GM21723 (cell line): Measurements from ENCODE around the gene CTNS.
A peak's percentile ranks its signal among the peaks of the same experiment; 100 is the strongest.

Source experiments
- ATAC-seq: cut with Tn5 transposase; IDR thresholded peaks from one replicate; pipeline ENCODE4 v1.9.1; 2021; ENCODE audit warnings: mild to moderate bottlenecking, moderate library complexity; ENCODE audit not compliant: unreplicated experiment

Gene CTNS

GRCh38 chr17:3622977-3623594 is 13.5 kb upstream of the CTNS start:
- ATAC-seq = no peak

GRCh38 chr17:3626831-3627768 is 9.5 kb upstream of the CTNS start:
- no peak for ATAC-seq

DNA sequence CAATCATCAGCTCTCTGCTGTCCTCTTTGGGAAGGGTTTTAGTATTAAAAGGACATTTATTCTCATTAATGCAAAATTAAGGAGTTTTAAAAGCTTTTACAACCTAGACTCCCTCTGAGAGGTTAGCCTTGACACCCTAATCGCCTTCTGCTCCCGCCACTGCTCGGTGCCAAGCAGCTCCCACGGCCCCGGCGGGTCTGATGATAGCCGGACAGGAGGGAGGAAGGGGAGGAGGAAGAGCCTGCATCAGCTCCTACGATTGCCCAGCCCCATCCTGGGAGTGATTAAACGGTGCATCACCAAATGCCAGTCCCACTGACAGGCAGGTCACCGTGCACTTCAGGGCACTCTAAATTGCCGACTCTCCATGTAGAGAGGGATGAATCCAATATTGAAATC is 8.8 kb upstream of the CTNS start:
- ATAC-seq = no peak

DNA sequence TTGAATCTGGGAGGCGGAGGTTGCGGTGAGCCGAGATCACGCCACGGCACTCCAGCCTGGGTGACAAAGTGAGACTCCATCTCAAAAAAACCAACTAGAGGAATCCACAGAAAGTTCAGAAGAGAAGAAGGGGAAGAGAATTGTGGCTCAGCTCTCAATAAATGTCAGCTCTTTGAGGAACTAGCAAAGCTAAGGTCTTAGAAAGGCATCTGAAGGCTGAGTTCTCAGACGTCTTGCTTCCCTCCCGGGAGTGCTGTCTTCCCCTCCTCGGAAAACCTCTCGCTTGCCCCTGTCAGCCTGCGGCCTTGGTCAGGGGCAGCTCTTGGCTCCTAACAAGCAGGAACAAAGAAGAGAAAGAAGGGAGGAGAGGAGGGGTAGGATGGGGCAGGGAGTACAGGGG is 5.8 kb upstream of the CTNS start:
- ATAC-seq = no peak

GRCh38 chr17:3632287-3632686 is 4.3 kb upstream of the CTNS start:
- no peak for ATAC-seq

- ATAC-seq = no peak
These were observed 946 bp upstream of the CTNS start for GRCh38 chr17:3635474-3636153.

DNA sequence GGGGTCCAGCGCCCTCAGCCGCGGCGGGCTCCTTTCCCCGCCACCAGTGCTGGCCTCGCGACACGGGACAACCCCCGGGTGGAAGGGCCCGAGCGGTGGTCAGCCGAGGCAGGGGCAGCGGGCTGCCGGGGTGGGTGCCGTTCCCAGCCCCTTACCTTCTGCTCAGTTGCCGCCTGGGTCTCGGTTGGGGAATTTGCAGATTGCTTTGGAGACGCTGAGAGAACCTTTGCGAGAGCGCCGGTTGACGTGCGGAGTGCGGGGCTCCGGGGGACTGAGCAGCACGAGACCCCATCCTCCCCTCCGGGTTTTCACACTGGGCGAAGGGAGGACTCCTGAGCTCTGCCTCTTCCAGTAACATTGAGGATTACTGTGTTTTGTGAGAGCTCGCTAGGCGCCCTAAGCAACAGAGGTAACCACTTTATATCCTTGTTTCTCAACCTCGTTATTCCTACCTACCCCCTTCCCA is 381 bp downstream of the CTNS start:
- ATAC-seq = peak; percentile 12

- ATAC-seq = no peak
These were observed 3.5 kb downstream of the CTNS start for GRCh38 chr17:3639981-3640596.

DNA sequence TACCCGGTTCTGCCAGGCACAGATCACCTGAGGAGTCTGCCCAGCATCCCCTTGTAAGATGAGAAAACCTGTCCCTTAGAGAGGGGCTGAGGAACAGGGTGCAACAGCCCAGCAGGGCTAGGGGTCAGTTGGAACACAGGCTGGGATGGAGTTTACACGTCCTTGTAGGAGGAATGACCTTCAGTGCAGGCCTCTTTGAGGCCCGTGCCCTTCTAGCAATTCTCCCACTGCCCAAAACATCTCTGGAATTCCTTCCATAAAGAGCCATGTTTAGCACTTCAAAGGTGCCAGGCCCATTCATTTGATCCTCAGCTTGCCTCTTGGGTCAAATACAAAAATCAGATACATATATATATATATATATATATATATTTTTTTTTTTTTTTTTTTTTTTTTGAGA is 4.5 kb downstream of the CTNS start:
- ATAC-seq = no peak

DNA sequence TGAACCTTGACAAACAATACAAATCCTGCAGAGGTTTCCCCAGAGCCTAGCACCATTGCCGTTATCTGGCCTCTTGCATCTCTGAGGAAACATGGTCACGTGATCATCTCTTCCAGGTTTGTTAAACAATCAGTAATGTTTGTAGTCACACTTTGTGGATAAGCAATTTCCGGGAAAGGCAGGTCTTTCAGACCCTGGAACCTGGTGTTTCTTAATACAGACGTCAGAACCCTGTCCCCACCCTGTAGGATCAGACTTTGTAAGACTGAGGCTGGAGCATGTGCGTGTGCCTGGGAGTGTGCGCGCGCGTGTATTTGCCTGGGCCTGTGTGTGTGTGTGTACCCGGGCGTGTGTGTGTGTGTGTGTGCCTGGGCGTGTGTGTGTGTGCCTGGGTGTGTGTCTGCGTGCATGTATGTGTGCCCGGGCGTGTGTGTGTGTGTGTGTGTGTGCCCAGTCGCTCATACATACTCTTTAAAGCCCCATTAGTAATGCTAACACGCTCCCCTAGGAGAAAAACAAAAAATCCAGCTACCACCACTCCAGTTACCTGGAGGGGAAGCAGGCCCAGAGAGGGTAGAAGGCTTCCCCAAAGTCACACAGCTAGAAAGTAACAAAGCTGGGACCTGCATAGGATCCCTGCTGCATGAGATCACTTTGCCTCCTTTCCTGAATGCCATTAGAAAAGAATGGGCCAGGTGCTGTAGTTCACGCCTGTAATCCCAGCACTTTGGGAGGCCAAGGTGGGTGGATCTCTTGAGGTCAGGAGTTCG is 5.3 kb downstream of the CTNS start:
- ATAC-seq = no peak

- no peak for ATAC-seq
These were observed 7.4 kb downstream of the CTNS start for GRCh38 chr17:3643889-3644349.

GRCh38 chr17:3645310-3645709 is 8.8 kb downstream of the CTNS start:
- no peak for ATAC-seq

DNA sequence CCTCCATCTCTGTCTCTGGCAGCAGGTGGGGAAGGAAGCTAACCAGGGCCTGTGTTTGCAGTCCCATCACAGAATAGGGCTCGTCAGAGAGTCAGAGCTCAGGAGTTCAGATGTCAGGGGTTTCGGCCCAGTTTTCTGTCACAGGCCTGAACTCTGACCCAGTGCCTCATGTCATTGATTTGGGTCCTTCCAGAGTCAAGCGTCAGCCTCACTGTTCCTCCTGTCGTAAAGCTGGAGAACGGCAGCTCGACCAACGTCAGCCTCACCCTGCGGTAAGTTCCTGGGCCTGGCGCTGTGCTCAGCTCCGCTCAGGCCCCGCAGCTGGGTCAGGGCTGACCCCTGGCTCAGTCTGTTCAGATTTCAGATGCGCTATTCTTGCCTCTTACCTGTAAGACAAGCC is 10.7 kb downstream of the CTNS start:
- ATAC-seq = no peak

- ATAC-seq = no peak
These were observed 11.4 kb downstream of the CTNS start for GRCh38 chr17:3647769-3648555.

- ATAC-seq = no peak
These were observed 19.2 kb downstream of the CTNS start for GRCh38 chr17:3655766-3656165.

GRCh38 chr17:3656353-3656752 is 19.8 kb downstream of the CTNS start:
- ATAC-seq = no peak

GRCh38 chr17:3656755-3657587 is 20.4 kb downstream of the CTNS start:
- no peak for ATAC-seq

GRCh38 chr17:3657588-3657869 is 21.0 kb downstream of the CTNS start:
- no peak for ATAC-seq
